ENCODE data around the gene KCNQ5. TPM values are rescaled to one million over a fixed set of nuclear protein-coding genes. Genes with fewer than 3 reads are reported as not detected.

KCNQ5 gene
- total RNA-seq, 1 donor from 2014 or later: 1.2 TPM

DNA sequence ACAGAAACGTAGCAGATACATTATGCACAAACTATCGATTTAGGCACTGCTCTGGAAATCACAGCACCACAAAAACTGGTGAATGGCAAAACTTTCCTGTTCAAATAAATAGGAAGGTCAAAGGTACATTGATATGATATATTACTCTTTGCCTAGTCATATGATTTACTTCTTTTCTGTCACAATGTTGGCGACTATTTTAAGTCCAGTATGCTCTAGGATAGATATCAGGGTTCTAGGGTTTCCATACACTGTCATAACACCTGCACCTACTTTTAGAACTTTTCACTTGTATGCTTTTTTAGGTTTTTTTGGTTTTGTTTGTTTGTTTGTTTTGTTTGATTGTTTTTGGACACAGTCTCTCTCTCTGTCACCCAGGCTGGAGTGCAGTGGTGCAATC is 578.4 kb downstream of the KCNQ5 start:
- TF ChIP-seq, protein P1, sequence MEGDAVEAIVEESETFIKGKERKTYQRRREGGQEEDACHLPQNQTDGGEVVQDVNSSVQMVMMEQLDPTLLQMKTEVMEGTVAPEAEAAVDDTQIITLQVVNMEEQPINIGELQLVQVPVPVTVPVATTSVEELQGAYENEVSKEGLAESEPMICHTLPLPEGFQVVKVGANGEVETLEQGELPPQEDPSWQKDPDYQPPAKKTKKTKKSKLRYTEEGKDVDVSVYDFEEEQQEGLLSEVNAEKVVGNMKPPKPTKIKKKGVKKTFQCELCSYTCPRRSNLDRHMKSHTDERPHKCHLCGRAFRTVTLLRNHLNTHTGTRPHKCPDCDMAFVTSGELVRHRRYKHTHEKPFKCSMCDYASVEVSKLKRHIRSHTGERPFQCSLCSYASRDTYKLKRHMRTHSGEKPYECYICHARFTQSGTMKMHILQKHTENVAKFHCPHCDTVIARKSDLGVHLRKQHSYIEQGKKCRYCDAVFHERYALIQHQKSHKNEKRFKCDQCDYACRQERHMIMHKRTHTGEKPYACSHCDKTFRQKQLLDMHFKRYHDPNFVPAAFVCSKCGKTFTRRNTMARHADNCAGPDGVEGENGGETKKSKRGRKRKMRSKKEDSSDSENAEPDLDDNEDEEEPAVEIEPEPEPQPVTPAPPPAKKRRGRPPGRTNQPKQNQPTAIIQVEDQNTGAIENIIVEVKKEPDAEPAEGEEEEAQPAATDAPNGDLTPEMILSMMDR (conservative IDR thresholded peaks at IDR 0.05): no peak
- no peaks in the 10 kb centered on the region for H3K27me3 Mint-ChIP-seq (ENCODE audit: low read depth)
- H3K4me3 Mint-ChIP-seq: no peak overlapping the region
- no peak overlapping the region for H3K27ac Mint-ChIP-seq (ENCODE audit: unreplicated experiment)
- no peaks in the 10 kb centered on the region for H3K36me3 Mint-ChIP-seq (ENCODE audit: low read depth)
- H3K4me1 Mint-ChIP-seq: no peaks in the 10 kb centered on the region
- H3K9me3 Mint-ChIP-seq: peaks cover 6% of the 10 kb centered on the region
- DNase-seq (ENCODE audit: low read depth, low spot score): no peak

DNA sequence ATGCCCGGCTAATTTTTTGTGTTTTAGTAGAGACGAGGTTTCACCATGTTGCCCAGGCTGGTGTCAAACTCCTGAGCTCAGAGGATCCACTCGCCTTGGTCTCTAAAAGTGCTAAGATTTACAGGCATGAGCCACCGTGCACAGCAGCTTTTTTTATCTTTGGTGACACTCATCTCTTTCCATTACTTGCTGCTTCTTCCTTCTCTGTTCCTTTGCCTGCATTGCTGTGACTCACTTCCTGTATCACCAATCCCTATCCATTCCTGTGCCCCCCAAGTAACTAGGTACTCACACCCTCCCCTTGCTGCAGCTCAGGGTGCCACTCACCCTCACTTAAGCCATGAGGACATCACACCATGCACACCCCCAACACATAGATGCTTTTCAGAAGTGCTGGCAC is 578.9 kb downstream of the KCNQ5 start:
- Mint-ChIP-seq H3K36me3 (ENCODE audit: low read depth) (no peaks in the 10 kb centered on the region), H3K4me3 (no peak overlapping the region), H3K27me3 (ENCODE audit: low read depth) (no peaks in the 10 kb centered on the region), H3K4me1 (no peaks in the 10 kb centered on the region), H3K27ac (ENCODE audit: unreplicated experiment) (no peak overlapping the region), H3K9me3 (peaks cover 6% of the 10 kb centered on the region)
- no peak for DNase-seq (ENCODE audit: low read depth, low spot score)
- TF ChIP-seq, protein P1 (conservative IDR thresholded peaks at IDR 0.05): no peak

DNA sequence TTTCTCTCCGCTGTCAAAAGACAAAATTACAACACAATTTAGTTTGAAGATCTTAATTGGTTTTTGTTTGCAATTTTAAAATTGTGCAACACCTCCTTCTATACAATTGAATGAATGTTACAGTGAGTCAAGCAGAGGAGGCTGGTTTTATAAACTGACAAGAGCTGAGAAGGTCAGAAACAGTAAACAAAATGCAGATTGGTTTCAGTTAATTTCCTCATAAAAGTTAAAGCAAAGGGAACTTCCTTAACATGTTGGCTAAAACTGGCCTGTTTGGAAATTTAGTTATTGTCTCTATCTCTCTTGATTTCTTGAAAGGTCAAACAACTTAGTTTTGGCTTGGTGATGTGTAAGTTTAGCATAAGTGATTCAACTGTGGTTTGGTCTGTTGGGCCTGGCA is 581.2 kb downstream of the KCNQ5 start:
- no peak overlapping the region for H3K4me3 Mint-ChIP-seq
- DNase-seq (ENCODE audit: low read depth, low spot score): no peak
- H3K9me3 Mint-ChIP-seq: peaks cover 16% of the 10 kb centered on the region
- peaks cover 7% of the 10 kb centered on the region for H3K36me3 Mint-ChIP-seq (ENCODE audit: low read depth)
- no peaks in the 10 kb centered on the region for H3K27me3 Mint-ChIP-seq (ENCODE audit: low read depth)
- TF ChIP-seq, protein P1 (conservative IDR thresholded peaks at IDR 0.05): no peak
- H3K4me1 Mint-ChIP-seq: no peaks in the 10 kb centered on the region
- H3K27ac Mint-ChIP-seq (ENCODE audit: unreplicated experiment): no peak overlapping the region

DNA sequence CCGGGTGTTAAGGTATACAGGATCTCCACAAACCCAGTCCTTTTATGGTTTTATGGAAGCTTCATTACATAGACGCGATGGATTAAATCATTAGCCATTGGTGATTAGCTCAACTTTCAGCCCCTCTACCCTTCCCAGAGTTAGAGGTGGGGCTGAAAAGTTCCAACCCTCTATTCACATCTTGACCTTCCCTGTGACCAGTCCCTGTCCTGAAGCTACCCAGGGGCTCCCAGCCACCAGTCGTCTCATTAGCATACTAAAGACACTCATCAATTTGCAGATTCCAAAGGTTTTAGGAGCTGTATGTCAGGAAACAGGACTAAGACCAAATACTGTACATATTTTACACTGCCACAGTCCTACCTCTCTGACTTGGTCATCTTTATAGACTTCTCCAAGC is 582.4 kb downstream of the KCNQ5 start:
- Mint-ChIP-seq H3K36me3 (ENCODE audit: low read depth) (peaks cover 7% of the 10 kb centered on the region), H3K27ac (ENCODE audit: unreplicated experiment) (no peak overlapping the region), H3K27me3 (ENCODE audit: low read depth) (no peaks in the 10 kb centered on the region), H3K9me3 (peaks cover 16% of the 10 kb centered on the region), H3K4me3 (no peak overlapping the region), H3K4me1 (no peaks in the 10 kb centered on the region)
- TF ChIP-seq, protein P1 (conservative IDR thresholded peaks at IDR 0.05): no peak
- DNase-seq (ENCODE audit: low read depth, low spot score): no peak

DNA sequence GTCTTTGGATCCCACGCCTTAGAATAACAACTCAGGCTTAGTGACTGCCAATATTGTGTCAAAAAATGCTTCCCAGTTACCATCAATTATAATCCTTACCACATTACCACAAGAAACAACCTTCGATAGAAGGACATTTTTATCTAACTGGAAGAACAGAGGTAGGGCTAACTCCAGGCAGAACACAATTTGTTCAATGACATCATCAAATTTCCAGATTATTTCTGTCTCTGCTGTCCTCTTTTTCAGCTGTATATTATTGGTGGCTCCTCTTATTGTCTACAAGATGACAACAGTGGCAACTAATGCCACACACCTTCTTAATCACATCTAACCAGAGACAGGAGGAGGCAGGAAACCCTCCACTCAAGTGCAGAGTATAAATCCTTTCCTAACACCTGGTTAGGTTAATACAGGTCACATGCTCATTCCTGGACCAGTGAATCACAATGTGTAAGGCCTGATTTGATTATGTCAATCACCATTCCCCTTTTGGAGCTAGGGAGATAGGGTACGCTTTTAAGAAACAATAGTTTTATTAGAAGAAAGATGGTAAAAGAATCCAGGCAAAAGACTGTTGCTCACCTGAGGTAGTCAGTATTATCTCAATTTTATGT is 585.5 kb downstream of the KCNQ5 start:
- TF ChIP-seq, protein P1 (conservative IDR thresholded peaks at IDR 0.05): no peak
- no peak overlapping the region for H3K4me3 Mint-ChIP-seq
- DNase-seq (ENCODE audit: low read depth, low spot score): no peak
- H3K36me3 Mint-ChIP-seq (ENCODE audit: low read depth): peaks cover 7% of the 10 kb centered on the region
- H3K4me1 Mint-ChIP-seq: no peaks in the 10 kb centered on the region
- peaks cover 19% of the 10 kb centered on the region for H3K9me3 Mint-ChIP-seq
- H3K27me3 Mint-ChIP-seq (ENCODE audit: low read depth): no peaks in the 10 kb centered on the region
- H3K27ac Mint-ChIP-seq (ENCODE audit: unreplicated experiment): no peak overlapping the region
